Gastrocnemius medialis (tissue), 4 donors: ENCODE results near the gene SERINC2. TPM values are rescaled to one million over a fixed set of nuclear protein-coding genes. Genes with fewer than 3 reads are reported as not detected.

Experiments used
- ATAC-seq, 2 donors: fragments of 150-250 bp; one replicate each; pipeline ENCODE4 v1.9.1; 2016
- DNase-seq, 2 donors: peaks; one replicate each; pipeline ENCODE4 v3.0.0-alpha.2; 2019
- H3K27ac ChIP-seq, 4 donors: fragments of 200-600 bp; sonication (generic); 1 replicate in 1 of 4; 2 replicates in 3 of 4; pipeline ENCODE4 v1.5.1; 2016 to 2018; ENCODE audit warnings: mild to moderate bottlenecking in 2 of 4, moderate library complexity in 1 of 4
- H3K27me3 ChIP-seq, 3 donors: fragments of 200-600 bp; sonication (generic) in 2 of 3; 1 replicate in 1 of 3; 2 replicates in 2 of 3; pipeline versions ENCODE4 v1.5.1 to v1.6.0; 2016 to 2019; ENCODE audit warnings: mild to moderate bottlenecking in 1 of 3, moderate library complexity in 1 of 3
- H3K36me3 ChIP-seq, 2 donors: fragments of 200-600 bp; sonication (generic) in 1 of 2; one replicate each; pipeline ENCODE4 v1.5.1; 2017 to 2018
- H3K4me1 ChIP-seq, 2 donors: fragments of 200-600 bp; sonication (generic) in 1 of 2; one replicate each; pipeline ENCODE4 v1.5.1; 2016 to 2017; ENCODE audit warnings: mild to moderate bottlenecking in 2 of 2
- H3K4me3 ChIP-seq, 4 donors: fragments of 200-600 bp; sonication (generic) in 3 of 4; 1 replicate in 1 of 4; 2 replicates in 3 of 4; pipeline ENCODE4 v1.5.1; 2016 to 2019; ENCODE audit warnings: mild to moderate bottlenecking in 2 of 4
- H3K9me3 ChIP-seq, 3 donors: fragments of 200-600 bp; sonication (generic) in 2 of 3; 1 replicate in 1 of 3; 2 replicates in 2 of 3; pipeline ENCODE4 v1.5.1; 2016 to 2019
- POLR2A ChIP-seq, 2 donors: fragments of 450-650 bp; IDR thresholded peaks; one replicate each; pipeline ENCODE4 v1.6.1; 2017; ENCODE audit warnings: antibody characterized with exemption in 2 of 2, mild to moderate bottlenecking in 2 of 2, moderate library complexity in 2 of 2
- in situ Hi-C, 4 donors: fragments of 200-750 bp; cut with MboI; loops; one replicate each; pipeline versions ENCODE4 v1.15.0 to v1.8.0; 2017; ENCODE audit warnings: low sequenced_read_pairs in 4 of 4
- intact Hi-C: fragments of 100-400 bp; cut with DNase I; formaldehyde crosslinking; loops from one replicate; pipeline ENCODE4 v1.15.1; 2023; ENCODE audit warnings: low total_unique reads
- total RNA-seq, 4 donors: library from RNA; depleted of rRNA; stranded (reverse); fragments of >200 nt; gene quantifications; one replicate each; pipeline versions ENCODE4 v1.1.0 to v1.2.3, GENCODE V29; 2016
- TF ChIP-seq, protein P1 (sequence below), 5 experiments: fragments of 450-650 bp in 3 of 5; fragments of 200-600 bp in 2 of 5; sonication (generic) in 2 of 5; IDR thresholded peaks in 4 of 5; conservative IDR thresholded peaks in 1 of 5; 1 replicate in 4 of 5; 2 replicates in 1 of 5; pipeline ENCODE4 v1.5.1; 2016 to 2019; ENCODE audit warnings: antibody characterized with exemption in 5 of 5, mild to moderate bottlenecking in 3 of 5, moderate library complexity in 3 of 5

SERINC2 gene
- total RNA-seq, 4 donors from 2014 or later = 21.2 to 53.4 (median 35.9) TPM

DNA sequence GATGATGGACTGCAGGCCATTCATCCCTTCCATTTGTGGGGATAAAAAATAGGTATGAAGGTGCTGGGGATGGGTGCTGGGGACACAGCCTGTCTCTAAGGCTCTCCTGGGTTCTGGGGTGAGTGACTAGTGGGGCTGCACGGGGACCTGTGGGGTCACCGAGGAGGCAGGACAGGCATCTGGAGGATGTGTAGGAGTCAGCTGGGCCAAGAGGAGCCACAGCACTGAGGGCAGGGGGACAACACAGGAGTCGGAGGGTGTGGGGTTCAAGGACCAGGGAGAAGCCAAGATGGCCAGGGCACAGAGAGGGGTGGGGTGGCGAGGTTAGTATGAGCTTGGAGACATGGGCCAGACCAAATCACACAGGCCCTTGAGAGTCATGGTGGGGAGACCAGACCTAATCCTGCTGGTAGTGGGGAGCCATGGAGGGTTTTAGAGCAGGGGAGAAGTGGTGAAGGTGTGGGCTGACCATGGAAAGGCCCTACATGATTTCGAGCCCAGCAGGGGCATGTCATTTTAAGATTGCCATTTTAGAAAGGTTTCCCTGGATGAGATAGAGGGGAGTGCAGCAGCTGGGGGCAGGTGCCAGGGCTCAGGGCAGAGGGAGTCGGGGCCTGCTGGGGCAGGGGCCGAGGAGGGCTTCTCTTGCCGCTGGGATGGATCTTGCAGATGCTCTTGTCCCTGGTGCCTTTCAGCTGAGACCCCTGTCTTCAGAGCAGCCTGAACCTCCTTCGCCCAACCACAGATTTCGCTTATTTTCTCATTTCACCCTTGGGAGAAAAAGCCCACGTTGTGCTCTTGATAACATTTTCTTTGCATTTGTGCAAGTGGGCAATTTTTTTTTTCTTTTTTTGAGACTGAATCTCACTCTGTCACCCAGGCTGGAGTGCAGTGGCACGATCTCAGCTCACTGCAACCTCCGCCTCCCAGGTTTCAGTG, 22.7 kb downstream of the SERINC2 start:
- H3K27ac ChIP-seq = no peak overlapping the region
- no peak for ATAC-seq
- in situ Hi-C loops = no loop called here

GRCh38 chr1:31436596-31437432, 23.8 kb downstream of the SERINC2 start:
- DNase-seq = no peak
- Histone ChIP-seq H3K4me1 (peaks cover 0 to 9% of the 10 kb centered on the region in 2 donors), H3K27me3 (no peaks in the 10 kb centered on the region), H3K27ac (no peak overlapping the region), H3K36me3 (no peaks in the 10 kb centered on the region), H3K9me3 (no peaks in the 10 kb centered on the region), H3K4me3 (no peak overlapping the region)
- ATAC-seq = no peak
- TF ChIP-seq, protein P1, sequence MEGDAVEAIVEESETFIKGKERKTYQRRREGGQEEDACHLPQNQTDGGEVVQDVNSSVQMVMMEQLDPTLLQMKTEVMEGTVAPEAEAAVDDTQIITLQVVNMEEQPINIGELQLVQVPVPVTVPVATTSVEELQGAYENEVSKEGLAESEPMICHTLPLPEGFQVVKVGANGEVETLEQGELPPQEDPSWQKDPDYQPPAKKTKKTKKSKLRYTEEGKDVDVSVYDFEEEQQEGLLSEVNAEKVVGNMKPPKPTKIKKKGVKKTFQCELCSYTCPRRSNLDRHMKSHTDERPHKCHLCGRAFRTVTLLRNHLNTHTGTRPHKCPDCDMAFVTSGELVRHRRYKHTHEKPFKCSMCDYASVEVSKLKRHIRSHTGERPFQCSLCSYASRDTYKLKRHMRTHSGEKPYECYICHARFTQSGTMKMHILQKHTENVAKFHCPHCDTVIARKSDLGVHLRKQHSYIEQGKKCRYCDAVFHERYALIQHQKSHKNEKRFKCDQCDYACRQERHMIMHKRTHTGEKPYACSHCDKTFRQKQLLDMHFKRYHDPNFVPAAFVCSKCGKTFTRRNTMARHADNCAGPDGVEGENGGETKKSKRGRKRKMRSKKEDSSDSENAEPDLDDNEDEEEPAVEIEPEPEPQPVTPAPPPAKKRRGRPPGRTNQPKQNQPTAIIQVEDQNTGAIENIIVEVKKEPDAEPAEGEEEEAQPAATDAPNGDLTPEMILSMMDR (IDR thresholded peaks at IDR 0.05 in 4 of 5, conservative IDR thresholded peaks at IDR 0.05 in 1 of 5) = no peak
- TF ChIP-seq POLR2A (IDR thresholded peaks at IDR 0.05) = no peak
- in situ Hi-C loops = no loop called here
- intact Hi-C loops = no loop called here

More for the DNA sequence above, 22.7 kb downstream of the SERINC2 start:
- H3K9me3 ChIP-seq = no peaks in the 10 kb centered on the region
- no peak for DNase-seq
- intact Hi-C loops = no loop called here
- H3K36me3 ChIP-seq = no peaks in the 10 kb centered on the region
- H3K4me1 ChIP-seq = no peaks in the 10 kb centered on the region
- H3K4me3 ChIP-seq = no peak overlapping the region
- H3K27me3 ChIP-seq = no peaks in the 10 kb centered on the region
- TF ChIP-seq, protein P1 (IDR thresholded peaks at IDR 0.05 in 4 of 5, conservative IDR thresholded peaks at IDR 0.05 in 1 of 5) = no peak
- TF ChIP-seq POLR2A (IDR thresholded peaks at IDR 0.05) = no peak

GRCh38 chr1:31437433-31438037, 24.5 kb downstream of the SERINC2 start:
- intact Hi-C loops = no loop called here
- TF ChIP-seq, protein P1 (IDR thresholded peaks at IDR 0.05 in 4 of 5, conservative IDR thresholded peaks at IDR 0.05 in 1 of 5) = no peak
- no peak for TF ChIP-seq POLR2A (IDR thresholded peaks at IDR 0.05)
- Histone ChIP-seq H3K4me3 (no peak overlapping the region), H3K9me3 (no peaks in the 10 kb centered on the region), H3K27ac (no peak overlapping the region), H3K36me3 (no peaks in the 10 kb centered on the region), H3K27me3 (no peaks in the 10 kb centered on the region), H3K4me1 (peaks cover 0 to 9% of the 10 kb centered on the region in 2 donors)
- in situ Hi-C loops = no loop called here
- no peak for DNase-seq
- no peak for ATAC-seq

DNA sequence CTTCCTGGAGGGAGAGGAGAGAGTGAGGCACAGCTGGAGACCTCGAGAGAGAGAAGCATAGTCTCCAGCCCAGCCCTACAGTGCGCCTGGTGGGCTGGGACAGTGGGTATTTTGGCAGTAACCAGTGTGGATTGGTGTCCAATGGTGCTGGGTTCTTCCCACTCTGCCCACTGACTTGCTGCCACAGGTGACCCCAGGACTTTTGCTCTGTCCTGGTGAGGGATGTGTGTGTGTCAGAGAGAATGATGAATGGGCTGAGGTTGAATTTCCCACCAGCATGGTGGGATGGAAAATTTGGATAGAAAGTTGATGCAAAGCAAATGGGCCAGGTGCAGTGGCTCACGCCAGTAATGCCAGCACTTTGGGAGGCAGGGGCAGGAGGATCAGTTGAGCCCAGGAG, 26.3 kb downstream of the SERINC2 start:
- ATAC-seq = no peak
- Histone ChIP-seq H3K27ac (no peak overlapping the region), H3K36me3 (no peaks in the 10 kb centered on the region), H3K4me3 (no peak overlapping the region), H3K9me3 (no peaks in the 10 kb centered on the region), H3K4me1 (peaks cover 0 to 9% of the 10 kb centered on the region in 2 donors), H3K27me3 (no peaks in the 10 kb centered on the region)
- in situ Hi-C loops = no loop called here
- intact Hi-C loops = no loop called here
- TF ChIP-seq, protein P1 (IDR thresholded peaks at IDR 0.05 in 4 of 5, conservative IDR thresholded peaks at IDR 0.05 in 1 of 5) = no peak
- no peak for TF ChIP-seq POLR2A (IDR thresholded peaks at IDR 0.05)
- DNase-seq = no peak
